K562 (cell line): Measurements from ENCODE around the gene ANO2. TPM values are rescaled to one million over a fixed set of nuclear protein-coding genes. Genes with fewer than 3 reads are reported as not detected.

ENCODE experiments used
- FOXA3 ChIP-seq, 2 experiments: fragments of 450-650 bp in 1 of 2; sonication (generic) in 1 of 2; formaldehyde crosslinking; IDR thresholded peaks in 1 of 2; conservative IDR thresholded peaks in 1 of 2; 2 replicates each; pipeline versions ENCODE4 v1.4.0 to v1.8.0; 2020 to 2022; ENCODE audit warnings: mild to moderate bottlenecking in 2 of 2, missing genetic modification reagents in 1 of 2
- NFXL1 ChIP-seq: fragments of 450-650 bp; formaldehyde crosslinking; IDR thresholded peaks from 2 replicates; pipeline ENCODE4 v1.4.0; 2021; ENCODE audit warnings: mild to moderate bottlenecking
- PCBP2 ChIP-seq: fragments of 200-400 bp; formaldehyde crosslinking; IDR thresholded peaks from 2 replicates; pipeline ENCODE4 v1.6.1; 2018; ENCODE audit warnings: low read length, low read depth, mild to moderate bottlenecking, moderate library complexity; ENCODE audit not compliant: poor library complexity, severe bottlenecking
- SIN3B ChIP-seq: fragments of 450-650 bp; IDR thresholded peaks from 2 replicates; pipeline ENCODE4 v1.6.1; 2017; ENCODE audit warnings: low read depth, mild to moderate bottlenecking, moderate library complexity
- SRSF3 ChIP-seq: fragments of 200-400 bp; formaldehyde crosslinking; IDR thresholded peaks from 2 replicates; pipeline ENCODE4 v1.6.1; 2016; ENCODE audit warnings: mild to moderate bottlenecking, low read length, moderate library complexity; ENCODE audit not compliant: insufficient read depth
- ZBTB5 ChIP-seq: fragments of 450-650 bp; IDR thresholded peaks from 2 replicates; pipeline ENCODE4 v1.6.1; 2017; ENCODE audit warnings: antibody characterized with exemption
- ZNF518B ChIP-seq: fragments of 250-450 bp; sonication (Bioruptor Pico); IDR thresholded peaks from 2 replicates; pipeline ENCODE4 v1.5.0; 2021; ENCODE audit warnings: mild to moderate bottlenecking, moderate library complexity
- polyA plus RNA-seq, 8 experiments: library from polyadenylated mRNA; depleted of rRNA in 4 of 8; stranded (reverse) in 5 of 8; unstranded in 3 of 8; fragments of >200 nt; fragmentation: Nextera tagmentation in 2 of 8; fragmentation: Illumina TruSeq in 1 of 8; extraction: Ambion mirVana in 2 of 8; extraction: Trizol in 1 of 8; gene quantifications; 2 replicates each; pipeline versions ENCODE4 v1.2.1 to v1.2.3, GENCODE V29; 2011 to 2014; ENCODE audit warnings: inconsistent platforms in 1 of 8, missing spikeins in 1 of 8
- total RNA-seq, 7 experiments: library from RNA; depleted of rRNA in 6 of 7; stranded (reverse); fragments of >200 nt in 6 of 7; fragmentation: Illumina TruSeq in 2 of 7; extraction: Trizol in 2 of 7; gene quantifications; 2 replicates each; pipeline versions ENCODE4 v1.2.1 to v1.2.3, GENCODE V29; 2011 to 2021; ENCODE audit warnings: low replicate concordance in 1 of 7

Gene ANO2
- total and polyA plus RNA-seq, 9 of the 15 experiments (the other 6 are each of a cell fraction or from before 2014, with no cell fraction given), result 0.64 TPM; not detected in 8

- TF ChIP-seq ZBTB5 (no peak), SIN3B (no peak), SRSF3 (no peak), ZNF518B (CRISPR knock-in tag) (no peak), FOXA3 (CRISPR knock-in tag; conservative IDR thresholded peaks at IDR 0.05 in 1 of 2, IDR thresholded peaks at IDR 0.05 in 1 of 2) (no peak), NFXL1 (no peak), PCBP2 (no peak)
Observed at GRCh38 chr12:5690240-5690639, 254.8 kb downstream of the ANO2 start (continued).
